Measurements from ENCODE around the gene MYPOP. TPM values are rescaled to one million over a fixed set of nuclear protein-coding genes. Genes with fewer than 3 reads are reported as not detected.

Gene MYPOP
- total RNA-seq, 1 experiment from 2014 or later, result 5.4 TPM

GRCh38 chr19:45885556-45886426, 16.6 kb downstream of the MYPOP start, which contains the start of gene IRF2BP1:
Gene IRF2BP1 (minus strand): TSS chr19:45886141. CDS start chr19:45885774, 367 bp downstream.
- no peak for TF ChIP-seq EZH2phosphoT487 (IDR thresholded peaks at IDR 0.05; ENCODE audit: borderline replicate concordance, low read length)
- TF ChIP-seq EZH2 (IDR thresholded peaks at IDR 0.05; ENCODE audit: low read length, unreplicated experiment), result no peak
- no peak for TF ChIP-seq CTCF (conservative IDR thresholded peaks at IDR 0.05; ENCODE audit: low read depth, low read length)
- Histone ChIP-seq H3K4me3 (ENCODE audit: low read length) (peak within 1 kb of the TSS; percentile 78), H3K4me1 (ENCODE audit: insufficient read depth, low read length) (peaks cover 15% of the 10 kb centered on the region; the same call in 1 of the 2 replicates), H3F3A (ENCODE audit: low read length, unreplicated experiment) (no peaks in the 10 kb centered on the region), H4K20me1 (ENCODE audit: low read length) (peaks cover 3% of the 10 kb centered on the region; the same call in 1 of the 2 replicates), H3K79me2 (ENCODE audit: low read length) (peaks cover 21% of the 10 kb centered on the region), H2AFZ (ENCODE audit: low read length) (peak within 1 kb of the TSS; percentile 96), H3K9me2 (replicated peaks; ENCODE audit: low read length) (no peaks in the 10 kb centered on the region), H3K9ac (ENCODE audit: low read length) (peak within 1 kb of the TSS; percentile 81), H3K4me2 (ENCODE audit: low read length) (peak within 1 kb of the TSS; percentile 90), H3K9me3 (ENCODE audit: low read length) (no peaks in the 10 kb centered on the region), H3K27me3 (ENCODE audit: low read length) (no peaks in the 10 kb centered on the region), H3K36me3 (ENCODE audit: low read depth, low read length) (peaks cover 2% of the 10 kb centered on the region; the same call in 1 of the 2 replicates), H3K27ac (ENCODE audit: low read length) (peak within 1 kb of the TSS; percentile 68)
- intact Hi-C loops (cut with micrococcal nuclease), result no loop called here
- CTCF ChIA-PET, result interaction anchor here (1.1 to 1.2 kb wide), 2 partner anchors 17 to 22 kb away, joined by 3 to 9 read pairs; partner anchors contain the start of genes FOXA3 and SYMPK
- DNase-seq, result peak; percentile 87
- ATAC-seq, result peak; percentile 68
- POLR2A ChIA-PET (ENCODE audit: unreplicated experiment), result interaction anchor here (0.8 kb wide), 1 partner anchor 265 kb away, joined by 7 read pairs; no protein-coding TSS in a partner anchor
- BruUV-seq (replicated peaks), result no TSS peak

GRCh38 chr19:45884682-45885555, 17.5 kb downstream of the MYPOP start:
- no peak for TF ChIP-seq EZH2 (IDR thresholded peaks at IDR 0.05; ENCODE audit: low read length, unreplicated experiment)
- TF ChIP-seq CTCF (conservative IDR thresholded peaks at IDR 0.05; ENCODE audit: low read depth, low read length), result no peak
- TF ChIP-seq EZH2phosphoT487 (IDR thresholded peaks at IDR 0.05; ENCODE audit: borderline replicate concordance, low read length), result no peak
- peak; percentile 5; the same call in 1 of the 2 replicates for ATAC-seq
- BruUV-seq (replicated peaks), result TSS peak; percentile 48
- peaks cover 21% of the 10 kb centered on the region for H3K79me2 ChIP-seq (ENCODE audit: low read length)
- H3K9me3 ChIP-seq (ENCODE audit: low read length), result no peaks in the 10 kb centered on the region
- H3K9ac ChIP-seq (ENCODE audit: low read length), result peak overlapping the region; percentile 81
- intact Hi-C loops (cut with micrococcal nuclease), result no loop called here
- H3K36me3 ChIP-seq (ENCODE audit: low read depth, low read length), result peaks cover 2% of the 10 kb centered on the region; the same call in 1 of the 2 replicates
- peak overlapping the region; percentile 78 for H3K4me3 ChIP-seq (ENCODE audit: low read length)
- POLR2A ChIA-PET (ENCODE audit: unreplicated experiment), result no interaction called here
- no peak for DNase-seq
- H4K20me1 ChIP-seq (ENCODE audit: low read length), result peaks cover 3% of the 10 kb centered on the region; the same call in 1 of the 2 replicates
- H3K4me1 ChIP-seq (ENCODE audit: insufficient read depth, low read length), result peaks cover 15% of the 10 kb centered on the region; the same call in 1 of the 2 replicates
- peak overlapping the region; percentile 68; the same call in 1 of the 2 replicates for H3K27ac ChIP-seq (ENCODE audit: low read length)
- H3K27me3 ChIP-seq (ENCODE audit: low read length), result no peaks in the 10 kb centered on the region
- H3F3A ChIP-seq (ENCODE audit: low read length, unreplicated experiment), result no peaks in the 10 kb centered on the region
- CTCF ChIA-PET, result interaction anchor here (1.2 kb wide), 1 partner anchor 21 kb away, joined by 9 read pairs; the partner anchor contains the start of genes FOXA3 and SYMPK
- no peaks in the 10 kb centered on the region for H3K9me2 ChIP-seq (replicated peaks; ENCODE audit: low read length)
- H2AFZ ChIP-seq (ENCODE audit: low read length), result peak overlapping the region; percentile 96; the same call in 1 of the 2 replicates
- H3K4me2 ChIP-seq (ENCODE audit: low read length), result peak overlapping the region; percentile 90
